Activated CD8-positive, alpha-beta T cell treated with anti-CD3 and anti-CD28 coated beads for 36 hours (primary cell): ENCODE data around the gene MTMR10. TPM values are rescaled to one million over a fixed set of nuclear protein-coding genes. Genes with fewer than 3 reads are reported as not detected.

ENCODE experiments used
- ATAC-seq: fragments of 200-7000 bp; cut with Tn5 transposase; one replicate; pipeline ENCODE4 v1.10.0; 2021; ENCODE audit warnings: mild to moderate bottlenecking, moderate library complexity
- CTCF ChIA-PET: fragments of 350-600 bp; sonication (Branson Sonifier 250); formaldehyde crosslinking; loops from one replicate; lab custom pipeline; 2021; ENCODE audit warnings: antibody characterized with exemption; lab: Charles Lee
- POLR2A ChIA-PET: fragments of 350-600 bp; sonication (Branson Sonifier 250); formaldehyde crosslinking; loops from one replicate; lab custom pipeline; 2021; ENCODE audit warnings: antibody characterized with exemption; lab: Charles Lee
- DNase-seq: peaks from one replicate; pipeline ENCODE4 v3.0.0-alpha.2; 2020
- H3K27ac Mint-ChIP-seq: one replicate; pipeline ENCODE4 v1.8.0; 2021; ENCODE audit warnings: mild to moderate bottlenecking, mixed read lengths
- H3K27me3 Mint-ChIP-seq: one replicate; pipeline ENCODE4 v1.8.0; 2021; ENCODE audit warnings: mixed read lengths
- H3K36me3 Mint-ChIP-seq: one replicate; pipeline ENCODE4 v1.8.0; 2021; ENCODE audit warnings: low read depth, mixed read lengths
- H3K4me1 Mint-ChIP-seq: one replicate; pipeline ENCODE4 v1.8.0; 2021; ENCODE audit warnings: low read depth, mixed read lengths
- H3K4me3 Mint-ChIP-seq: one replicate; pipeline ENCODE4 v1.8.0; 2021; ENCODE audit warnings: mild to moderate bottlenecking, moderate library complexity, mixed read lengths
- H3K9me3 Mint-ChIP-seq: one replicate; pipeline ENCODE4 v1.8.0; 2021; ENCODE audit warnings: mixed read lengths
- intact Hi-C: fragments of 100-400 bp; cut with micrococcal nuclease; formaldehyde crosslinking; loops from one replicate; pipeline ENCODE4 v1.10.0; 2022
- total RNA-seq, 2 experiments: library from RNA; stranded (reverse); gene quantifications; one replicate each; pipeline ENCODE4 v1.2.3, GENCODE V29; 2021
- TF ChIP-seq, protein P1 (sequence below): fragments of 200-600 bp; IDR thresholded peaks from one replicate; pipeline ENCODE4 v1.8.0; 2022; ENCODE audit warnings: antibody characterized with exemption, mild to moderate bottlenecking

The MTMR10 gene
- total RNA-seq, 2 experiments from 2014 or later: 11.3 to 13.2 TPM

DNA sequence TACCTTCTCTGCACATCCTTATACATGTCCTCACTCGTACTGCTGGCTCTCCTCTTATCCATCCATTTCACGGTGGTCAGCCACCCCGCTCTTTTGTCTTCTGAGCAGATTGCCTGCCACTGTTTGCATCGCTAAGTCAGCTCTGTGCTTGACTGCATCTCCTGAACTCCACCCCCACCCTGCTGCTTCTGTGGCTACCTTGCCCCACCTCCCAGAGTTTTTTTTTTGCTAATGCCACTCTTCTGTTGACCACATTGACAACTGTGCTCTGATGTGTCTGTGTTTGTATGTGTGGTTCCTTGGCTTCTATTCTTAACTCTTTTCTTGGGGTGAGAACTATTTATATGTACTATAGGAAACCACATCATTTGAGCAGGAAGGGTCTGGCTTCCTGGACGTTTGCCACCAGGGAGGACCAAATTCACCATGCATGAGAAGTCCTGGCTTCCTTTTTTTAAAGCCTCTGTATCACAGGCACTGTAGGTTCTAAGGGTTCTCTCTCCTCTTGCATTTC is 12.8 kb upstream of the MTMR10 start:
- CTCF ChIA-PET: no interaction called here
- Mint-ChIP-seq H3K27me3 (peaks cover 4% of the 10 kb centered on the region), H3K27ac (peak overlapping the region; percentile 8), H3K36me3 (no peaks in the 10 kb centered on the region), H3K4me1 (peaks cover 13% of the 10 kb centered on the region), H3K4me3 (no peak overlapping the region), H3K9me3 (no peaks in the 10 kb centered on the region)
- TF ChIP-seq, protein P1, sequence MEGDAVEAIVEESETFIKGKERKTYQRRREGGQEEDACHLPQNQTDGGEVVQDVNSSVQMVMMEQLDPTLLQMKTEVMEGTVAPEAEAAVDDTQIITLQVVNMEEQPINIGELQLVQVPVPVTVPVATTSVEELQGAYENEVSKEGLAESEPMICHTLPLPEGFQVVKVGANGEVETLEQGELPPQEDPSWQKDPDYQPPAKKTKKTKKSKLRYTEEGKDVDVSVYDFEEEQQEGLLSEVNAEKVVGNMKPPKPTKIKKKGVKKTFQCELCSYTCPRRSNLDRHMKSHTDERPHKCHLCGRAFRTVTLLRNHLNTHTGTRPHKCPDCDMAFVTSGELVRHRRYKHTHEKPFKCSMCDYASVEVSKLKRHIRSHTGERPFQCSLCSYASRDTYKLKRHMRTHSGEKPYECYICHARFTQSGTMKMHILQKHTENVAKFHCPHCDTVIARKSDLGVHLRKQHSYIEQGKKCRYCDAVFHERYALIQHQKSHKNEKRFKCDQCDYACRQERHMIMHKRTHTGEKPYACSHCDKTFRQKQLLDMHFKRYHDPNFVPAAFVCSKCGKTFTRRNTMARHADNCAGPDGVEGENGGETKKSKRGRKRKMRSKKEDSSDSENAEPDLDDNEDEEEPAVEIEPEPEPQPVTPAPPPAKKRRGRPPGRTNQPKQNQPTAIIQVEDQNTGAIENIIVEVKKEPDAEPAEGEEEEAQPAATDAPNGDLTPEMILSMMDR: no peak
- POLR2A ChIA-PET: interaction anchor here (1.1 to 1.5 kb wide), 2 partner anchors 10 to 12 kb away, joined by 3 to 4 read pairs; no protein-coding TSS in a partner anchor
- intact Hi-C loops: no loop called here
- DNase-seq: peak; percentile 34
- ATAC-seq: peak; percentile 62

DNA sequence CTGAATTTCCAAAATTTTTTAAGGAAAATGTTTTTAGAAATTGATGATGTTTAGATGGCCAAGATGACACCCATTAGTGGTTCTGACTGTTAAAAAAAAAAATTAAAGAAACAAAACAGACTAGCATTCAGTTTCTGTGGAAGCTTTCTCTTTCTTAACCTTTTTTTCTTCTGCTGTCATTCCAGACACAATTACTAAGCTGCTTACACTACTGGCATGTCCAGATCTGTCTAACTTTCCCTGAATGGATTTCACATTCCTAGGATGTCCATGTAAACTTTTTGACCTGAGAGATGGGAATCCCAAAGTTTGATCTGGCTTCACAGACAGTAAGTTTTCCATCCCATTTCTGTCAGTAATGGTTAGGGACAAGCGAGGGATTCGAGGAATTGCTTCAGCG is 10.3 kb upstream of the MTMR10 start:
- intact Hi-C loops: no loop called here
- Mint-ChIP-seq H3K4me1 (peaks cover 13% of the 10 kb centered on the region), H3K4me3 (no peak overlapping the region), H3K27me3 (peaks cover 4% of the 10 kb centered on the region), H3K27ac (no peak overlapping the region), H3K9me3 (no peaks in the 10 kb centered on the region), H3K36me3 (no peaks in the 10 kb centered on the region)
- no peak for ATAC-seq
- CTCF ChIA-PET: interaction anchor here (1.3 to 2.2 kb wide), 2 partner anchors 10 to 127 kb away, joined by 3 to 6 read pairs; no protein-coding TSS in a partner anchor
- TF ChIP-seq, protein P1: no peak
- DNase-seq: no peak
- POLR2A ChIA-PET: interaction anchor here (1.4 kb wide), 1 partner anchor 10 kb away, joined by 3 read pairs; the partner anchor contains the start of gene MTMR10

DNA sequence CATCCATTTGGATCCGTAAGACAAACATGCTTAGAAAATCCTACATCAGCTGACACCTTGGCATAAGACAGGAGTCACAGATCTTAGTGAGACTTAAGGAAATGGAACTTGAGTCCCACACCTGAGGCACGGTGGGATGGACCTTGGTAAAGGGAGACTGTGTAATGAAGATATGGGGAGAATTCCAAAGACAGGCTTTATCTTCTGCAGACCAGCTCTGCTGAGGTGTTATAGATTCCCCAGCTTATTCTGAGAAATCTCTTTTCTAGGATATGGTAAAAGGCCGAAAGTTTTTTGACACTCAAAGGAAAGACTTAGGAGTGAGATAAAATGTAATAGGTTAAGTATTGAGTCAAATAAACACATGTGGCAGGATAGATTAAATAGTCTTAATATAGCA is 8.3 kb upstream of the MTMR10 start:
- no peaks in the 10 kb centered on the region for H3K9me3 Mint-ChIP-seq
- H3K4me1 Mint-ChIP-seq: peaks cover 7% of the 10 kb centered on the region
- peaks cover 2% of the 10 kb centered on the region for H3K27me3 Mint-ChIP-seq
- ChIA-PET CTCF (interaction anchor here (0.7 kb wide), 1 partner anchor 130 kb away, joined by 3 read pairs; no protein-coding TSS in a partner anchor), POLR2A (no interaction called here)
- no peak for ATAC-seq
- H3K4me3 Mint-ChIP-seq: no peak overlapping the region
- no peak for DNase-seq
- intact Hi-C loops: no loop called here
- no peak overlapping the region for H3K27ac Mint-ChIP-seq
- H3K36me3 Mint-ChIP-seq: no peaks in the 10 kb centered on the region
- TF ChIP-seq, protein P1: no peak

DNA sequence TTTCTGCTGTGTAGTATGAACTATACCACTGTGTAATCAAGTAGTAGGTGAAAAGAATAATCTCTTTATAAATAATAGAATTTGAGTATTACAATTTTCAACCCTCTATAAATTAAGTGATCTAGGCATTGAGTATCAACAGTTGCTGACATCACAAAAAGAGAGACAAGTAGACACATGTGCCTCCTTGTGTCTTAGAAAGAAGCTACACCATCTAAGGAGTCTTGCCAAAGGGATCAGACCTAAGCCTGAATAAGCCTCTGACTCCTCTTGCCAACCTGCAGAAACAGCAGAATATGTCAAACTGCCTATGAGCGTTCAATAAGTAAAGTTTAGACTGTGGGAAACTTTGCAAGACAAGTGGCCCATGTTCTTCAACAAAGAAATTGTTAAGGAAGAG is 5.8 kb upstream of the MTMR10 start:
- CTCF ChIA-PET: no interaction called here
- Mint-ChIP-seq H3K4me3 (no peak overlapping the region), H3K36me3 (no peaks in the 10 kb centered on the region), H3K27me3 (peaks cover 2% of the 10 kb centered on the region), H3K27ac (no peak overlapping the region), H3K4me1 (peaks cover 2% of the 10 kb centered on the region), H3K9me3 (no peaks in the 10 kb centered on the region)
- no peak for DNase-seq
- intact Hi-C loops: no loop called here
- no peak for ATAC-seq
- TF ChIP-seq, protein P1: no peak
- POLR2A ChIA-PET: no interaction called here

DNA sequence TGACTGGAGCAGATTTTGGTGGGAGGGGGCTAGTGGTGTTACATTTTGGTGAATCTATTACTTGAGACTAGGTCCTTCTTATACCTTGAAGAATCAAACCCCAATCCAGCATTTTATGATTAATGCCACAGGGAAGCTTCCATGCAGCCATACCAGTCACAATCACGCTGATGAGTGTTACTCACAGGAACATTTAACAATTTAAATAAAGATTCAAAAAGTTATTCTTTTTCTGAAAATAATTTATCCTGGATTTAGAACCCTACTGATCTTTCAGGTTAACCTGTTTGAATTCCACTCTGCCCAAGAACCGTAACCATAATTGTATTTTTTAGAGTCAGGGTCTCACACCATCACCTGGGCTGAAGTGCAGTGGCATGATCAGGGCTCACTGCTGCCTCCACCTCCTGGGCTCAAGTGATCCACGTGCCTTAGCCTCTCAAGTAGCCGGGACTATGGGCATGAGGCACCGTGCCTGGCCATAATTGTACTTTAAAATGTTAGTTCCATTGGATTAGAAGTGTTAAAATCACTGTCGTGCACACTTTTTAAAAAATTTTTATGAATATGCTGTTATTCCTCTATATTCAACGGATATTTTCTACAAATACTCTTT is 929 bp upstream of the MTMR10 start:
- no peak for ATAC-seq
- Mint-ChIP-seq H3K36me3 (peaks cover 8% of the 10 kb centered on the region), H3K4me3 (peak overlapping the region; percentile 84), H3K9me3 (no peaks in the 10 kb centered on the region), H3K27me3 (no peaks in the 10 kb centered on the region), H3K4me1 (peaks cover 18% of the 10 kb centered on the region), H3K27ac (peak overlapping the region; percentile 80)
- CTCF ChIA-PET: interaction anchor here (0.7 to 1.0 kb wide), 4 partner anchors 10 to 137 kb away, joined by 3 to 4 read pairs (median 3); partner anchors contain the start of gene FAN1
- TF ChIP-seq, protein P1: no peak
- DNase-seq: no peak
- intact Hi-C loops: no loop called here
- POLR2A ChIA-PET: interaction anchor here (0.7 to 2.5 kb wide), 8 partner anchors 9 to 89 kb away, joined by 3 to 12 read pairs (median 3); partner anchors contain the start of gene FAN1
